Subcutaneous abdominal adipose tissue (tissue), 5 donors: ENCODE results near the gene NFE2L3.
"Not testable (repeated sequence)": the region's sequence is repeated elsewhere in the genome, so short reads cannot be mapped to it uniquely, and the experiment has no call there.

Source experiments
- H3K27ac ChIP-seq: one replicate; pipeline ENCODE4 v1.7.0; 2013; ENCODE audit warnings: low read depth, mild to moderate bottlenecking, inconsistent platforms, low read length, moderate library complexity
- H3K27me3 ChIP-seq, 5 donors: one replicate each; pipeline ENCODE4 v1.7.0; 2013; ENCODE audit warnings: low read length in 5 of 5, inconsistent platforms in 1 of 5; ENCODE audit not compliant: control insufficient read depth in 5 of 5, insufficient read depth in 4 of 5
- H3K36me3 ChIP-seq, 5 donors: one replicate each; pipeline ENCODE4 v1.7.0; 2013; ENCODE audit warnings: low read length in 5 of 5; ENCODE audit not compliant: control insufficient read depth in 5 of 5, insufficient read depth in 5 of 5
- H3K4me1 ChIP-seq, 5 donors: one replicate each; pipeline ENCODE4 v1.7.0; 2013; ENCODE audit warnings: low read length in 5 of 5, mild to moderate bottlenecking in 3 of 5, moderate library complexity in 1 of 5; ENCODE audit not compliant: control insufficient read depth in 5 of 5, insufficient read depth in 5 of 5
- H3K4me3 ChIP-seq, 5 donors: one replicate each; pipeline ENCODE4 v1.7.0; 2013; ENCODE audit warnings: low read length in 5 of 5, low read depth in 1 of 5
- H3K9ac ChIP-seq, 5 donors: one replicate each; pipeline ENCODE4 v1.7.0; 2013; ENCODE audit warnings: low read length in 5 of 5, mild to moderate bottlenecking in 4 of 5, moderate library complexity in 3 of 5
- H3K9me3 ChIP-seq, 5 donors: one replicate each; pipeline ENCODE4 v1.7.0; 2013; ENCODE audit warnings: low read length in 5 of 5; ENCODE audit not compliant: control insufficient read depth in 5 of 5
- donor health status: healthy.
- donor health status: healthy.
- donor health status: healthy.
- donor health status: healthy.
- donor health status: healthy.

NFE2L3 gene

GRCh38 chr7:26184281-26185101, 32.5 kb downstream of the NFE2L3 start:
- not testable (repeated sequence) for H3K4me3 ChIP-seq, H3K4me1 ChIP-seq, H3K9me3 ChIP-seq, H3K9ac ChIP-seq, H3K27ac ChIP-seq, H3K27me3 ChIP-seq
- peaks cover 14 to 28% (median 22%) of the 10 kb centered on the region in 5 donors for H3K36me3 ChIP-seq

DNA sequence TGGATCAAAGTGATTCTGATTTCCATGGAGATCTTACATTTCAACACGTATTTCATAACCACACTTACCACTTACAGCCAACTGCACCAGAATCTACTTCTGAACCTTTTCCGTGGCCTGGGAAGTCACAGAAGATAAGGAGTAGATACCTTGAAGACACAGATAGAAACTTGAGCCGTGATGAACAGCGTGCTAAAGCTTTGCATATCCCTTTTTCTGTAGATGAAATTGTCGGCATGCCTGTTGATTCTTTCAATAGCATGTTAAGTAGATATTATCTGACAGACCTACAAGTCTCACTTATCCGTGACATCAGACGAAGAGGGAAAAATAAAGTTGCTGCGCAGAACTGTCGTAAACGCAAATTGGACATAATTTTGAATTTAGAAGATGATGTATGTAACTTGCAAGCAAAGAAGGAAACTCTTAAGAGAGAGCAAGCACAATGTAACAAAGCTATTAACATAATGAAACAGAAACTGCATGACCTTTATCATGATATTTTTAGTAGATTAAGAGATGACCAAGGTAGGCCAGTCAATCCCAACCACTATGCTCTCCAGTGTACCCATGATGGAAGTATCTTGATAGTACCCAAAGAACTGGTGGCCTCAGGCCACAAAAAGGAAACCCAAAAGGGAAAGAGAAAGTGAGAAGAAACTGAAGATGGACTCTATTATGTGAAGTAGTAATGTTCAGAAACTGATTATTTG, 33.3 kb downstream of the NFE2L3 start:
- Histone ChIP-seq H3K4me1 (peaks cover 0 to 7% (median 4%) of the 10 kb centered on the region in 5 donors), H3K36me3 (peaks cover 20 to 34% (median 28%) of the 10 kb centered on the region in 5 donors), H3K4me3 (no peak overlapping the region), H3K9me3 (no peaks in the 10 kb centered on the region), H3K27ac (no peak overlapping the region), H3K9ac (no peak overlapping the region), H3K27me3 (no peaks in the 10 kb centered on the region)

DNA sequence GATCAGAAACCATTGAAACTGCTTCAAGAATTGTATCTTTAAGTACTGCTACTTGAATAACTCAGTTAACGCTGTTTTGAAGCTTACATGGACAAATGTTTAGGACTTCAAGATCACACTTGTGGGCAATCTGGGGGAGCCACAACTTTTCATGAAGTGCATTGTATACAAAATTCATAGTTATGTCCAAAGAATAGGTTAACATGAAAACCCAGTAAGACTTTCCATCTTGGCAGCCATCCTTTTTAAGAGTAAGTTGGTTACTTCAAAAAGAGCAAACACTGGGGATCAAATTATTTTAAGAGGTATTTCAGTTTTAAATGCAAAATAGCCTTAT, 33.8 kb downstream of the NFE2L3 start:
- Histone ChIP-seq H3K36me3 (peaks cover 25 to 40% (median 33%) of the 10 kb centered on the region in 5 donors), H3K27ac (no peak overlapping the region), H3K27me3 (no peaks in the 10 kb centered on the region), H3K9me3 (no peaks in the 10 kb centered on the region), H3K9ac (no peak overlapping the region), H3K4me1 (peaks cover 0 to 7% (median 4%) of the 10 kb centered on the region in 5 donors), H3K4me3 (no peak overlapping the region)

DNA sequence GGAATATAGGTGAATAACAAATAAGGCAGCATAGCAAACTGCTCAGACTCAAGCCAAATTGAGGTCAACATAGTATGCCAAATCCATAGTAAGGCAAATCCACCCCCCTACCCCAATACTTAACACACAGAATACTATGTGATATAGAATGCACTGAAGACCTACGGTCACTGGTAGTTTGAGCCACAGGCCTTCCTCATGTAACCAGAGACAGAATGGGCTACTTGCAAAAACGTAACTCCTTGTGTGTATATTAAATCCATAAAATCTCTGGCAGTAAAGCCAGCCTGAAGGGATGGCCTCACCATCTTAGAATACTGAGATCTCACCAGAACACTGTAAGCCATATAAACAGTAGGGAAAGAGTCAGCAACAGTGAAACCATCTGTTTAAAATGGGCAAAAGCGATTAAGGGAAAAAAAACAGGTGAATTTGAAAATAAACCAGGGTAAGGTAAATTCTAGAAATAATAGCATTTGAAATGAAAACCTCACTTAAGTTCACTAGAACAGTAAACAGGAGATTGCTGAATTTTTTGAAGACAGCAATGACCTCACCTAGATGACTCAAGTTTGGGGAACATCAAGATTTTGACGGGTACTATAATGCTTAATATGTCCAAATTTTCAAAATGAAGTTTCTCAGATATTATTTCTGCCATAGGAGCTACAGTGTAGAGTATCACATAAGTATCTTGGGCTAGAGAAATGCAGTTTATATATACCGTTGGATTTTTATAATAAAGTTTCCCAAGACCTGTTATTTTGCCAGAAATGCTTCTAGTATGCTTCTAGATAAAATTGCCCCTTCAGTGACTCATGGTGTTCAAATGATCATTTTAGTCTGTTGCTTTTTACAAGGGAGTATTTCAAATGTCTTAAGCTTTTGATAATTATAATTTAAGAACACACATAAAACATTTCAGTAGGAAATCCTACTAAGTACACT, 34.6 kb downstream of the NFE2L3 start:
- Histone ChIP-seq H3K9me3 (no peaks in the 10 kb centered on the region), H3K27me3 (no peaks in the 10 kb centered on the region), H3K4me3 (no peak overlapping the region), H3K9ac (no peak overlapping the region), H3K27ac (peak overlapping the region; percentile 27), H3K36me3 (peaks cover 33 to 48% (median 42%) of the 10 kb centered on the region in 5 donors), H3K4me1 (peaks cover 0 to 7% (median 4%) of the 10 kb centered on the region in 5 donors)

- H3K4me3 ChIP-seq: no peak overlapping the region
- no peaks in the 10 kb centered on the region for H3K9me3 ChIP-seq
- H3K36me3 ChIP-seq: peaks cover 41 to 56% (median 51%) of the 10 kb centered on the region in 5 donors
- peak overlapping the region; percentile 27 for H3K27ac ChIP-seq
- no peaks in the 10 kb centered on the region for H3K27me3 ChIP-seq
- H3K4me1 ChIP-seq: peaks cover 0 to 13% (median 7%) of the 10 kb centered on the region in 5 donors
- H3K9ac ChIP-seq: no peak overlapping the region
These were observed 35.6 kb downstream of the NFE2L3 start for GRCh38 chr7:26187380-26188205.

DNA sequence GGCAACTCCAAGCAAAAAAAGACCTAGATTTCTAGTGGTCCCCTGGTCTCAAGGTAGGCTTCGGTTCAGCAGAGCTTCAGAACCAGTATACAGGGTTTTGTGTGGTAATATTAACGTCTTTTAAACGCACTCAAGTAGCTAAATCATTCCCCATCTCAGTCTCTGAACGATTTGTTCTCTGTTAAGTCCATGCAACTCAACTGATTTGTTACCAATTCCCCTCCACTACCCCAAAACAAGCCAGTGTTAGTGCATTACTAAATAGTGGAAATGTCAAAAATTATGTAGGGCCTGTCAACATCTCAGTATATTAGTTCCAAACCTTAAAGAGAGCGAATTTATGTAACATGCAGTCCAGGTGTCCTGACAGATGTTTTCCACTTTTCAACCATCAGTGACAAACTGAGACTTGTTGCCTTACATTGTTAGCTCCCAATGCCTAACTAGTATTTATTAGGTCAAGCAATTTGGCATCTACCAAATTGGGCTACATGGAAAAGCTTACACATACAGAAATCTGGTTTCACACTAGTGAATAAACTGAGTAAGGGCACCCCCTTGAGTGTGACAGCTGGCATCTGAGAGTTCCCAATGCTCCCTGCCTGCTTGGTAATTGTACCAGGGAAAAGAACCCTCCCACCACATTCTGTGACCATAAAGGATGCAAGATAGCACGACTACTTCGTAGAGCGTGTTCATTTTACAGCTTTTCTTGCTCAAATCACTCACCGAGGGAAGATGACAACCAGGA, 36.4 kb downstream of the NFE2L3 start:
- no peaks in the 10 kb centered on the region for H3K27me3 ChIP-seq
- H3K9me3 ChIP-seq: no peaks in the 10 kb centered on the region
- no peak overlapping the region for H3K4me3 ChIP-seq
- H3K9ac ChIP-seq: no peak overlapping the region
- H3K27ac ChIP-seq: no peak overlapping the region
- peaks cover 48 to 64% (median 59%) of the 10 kb centered on the region in 5 donors for H3K36me3 ChIP-seq
- H3K4me1 ChIP-seq: peaks cover 0 to 17% (median 11%) of the 10 kb centered on the region in 5 donors

- H3K9ac ChIP-seq: no peak overlapping the region
- no peaks in the 10 kb centered on the region for H3K9me3 ChIP-seq
- no peak overlapping the region for H3K4me3 ChIP-seq
- peaks cover 55 to 71% (median 65%) of the 10 kb centered on the region in 5 donors for H3K36me3 ChIP-seq
- no peaks in the 10 kb centered on the region for H3K27me3 ChIP-seq
- H3K27ac ChIP-seq: no peak overlapping the region
- peaks cover 0 to 21% (median 18%) of the 10 kb centered on the region in 5 donors for H3K4me1 ChIP-seq
These were observed 37.1 kb downstream of the NFE2L3 start for GRCh38 chr7:26188957-26189541.

DNA sequence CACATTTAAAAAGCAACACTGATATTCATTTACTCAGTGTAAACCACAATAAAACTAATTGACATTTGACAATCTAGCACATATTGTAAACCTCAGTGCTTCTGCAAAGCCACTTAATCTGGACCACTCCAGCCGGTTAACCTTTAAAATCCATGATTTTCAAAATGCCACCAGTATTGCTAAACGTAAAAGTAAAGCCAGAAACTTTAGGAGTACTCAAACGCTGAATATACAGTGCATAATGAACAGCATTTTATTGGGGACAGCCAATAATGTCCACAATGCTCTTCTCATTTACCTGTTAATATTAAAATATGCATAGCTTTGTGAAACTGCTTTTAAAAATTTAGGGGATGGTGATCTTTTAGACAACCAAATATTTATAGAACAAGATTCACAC, 37.7 kb downstream of the NFE2L3 start:
- H3K9ac ChIP-seq: no peak overlapping the region
- H3K27ac ChIP-seq: no peak overlapping the region
- no peaks in the 10 kb centered on the region for H3K9me3 ChIP-seq
- peaks cover 0 to 26% (median 23%) of the 10 kb centered on the region in 5 donors for H3K4me1 ChIP-seq
- H3K4me3 ChIP-seq: no peak overlapping the region
- no peaks in the 10 kb centered on the region for H3K27me3 ChIP-seq
- peaks cover 58 to 77% (median 72%) of the 10 kb centered on the region in 5 donors for H3K36me3 ChIP-seq
